B cell (primary cell): ENCODE data around the gene PLG. TPM values are rescaled to one million over a fixed set of nuclear protein-coding genes. Genes with fewer than 3 reads are reported as not detected.
"Not testable (repeated sequence)": the region's sequence is repeated elsewhere in the genome, so short reads cannot be mapped to it uniquely, and the experiment has no call there.

Experiments used
- ATAC-seq: fragments of 200-7000 bp; cut with Tn5 transposase; one replicate; pipeline ENCODE4 v1.10.0; 2021; ENCODE audit warnings: low read depth, mild to moderate bottlenecking, moderate number of reproducible peaks, moderate library complexity
- CTCF ChIA-PET: fragments of 350-600 bp; sonication (Branson Sonifier 250); formaldehyde crosslinking; loops from one replicate; lab custom pipeline; 2021; ENCODE audit warnings: antibody characterized with exemption, inconsistent platforms; lab: Charles Lee
- POLR2A ChIA-PET: fragments of 350-600 bp; sonication (Branson Sonifier 250); formaldehyde crosslinking; loops from one replicate; lab custom pipeline; 2021; ENCODE audit warnings: antibody characterized with exemption; lab: Charles Lee
- DNase-seq: peaks from one replicate; pipeline ENCODE4 v3.0.0; 2013
- H2AFZ ChIP-seq: 2 replicates; pipeline ENCODE4 v1.6.1; 2012; ENCODE audit warnings: mild to moderate bottlenecking, low read depth, low read length; ENCODE audit not compliant: insufficient read depth, poor library complexity, severe bottlenecking
- H3K27ac ChIP-seq, 2 donors: 1 replicate in 1 of 2; 2 replicates in 1 of 2; pipeline ENCODE4 v1.5.1; 2012 to 2013; ENCODE audit warnings: low read length in 2 of 2, mild to moderate bottlenecking in 2 of 2, moderate library complexity in 1 of 2
- H3K27me3 ChIP-seq, 4 experiments: fragments of 200-600 bp in 1 of 4; sonication (generic) in 1 of 4; replicated peaks in 1 of 4; 1 replicate in 2 of 4; 2 replicates in 2 of 4; pipeline versions ENCODE4 v1.6.1 to v1.7.0; 2013 to 2016; ENCODE audit warnings: low read length in 3 of 4, mild to moderate bottlenecking in 2 of 4, mixed read lengths in 1 of 4, moderate library complexity in 1 of 4; ENCODE audit not compliant: insufficient read depth in 4 of 4, control insufficient read depth in 3 of 4; ENCODE audit errors: control extremely low read depth in 1 of 4
- H3K36me3 ChIP-seq, 2 experiments: replicated peaks in 1 of 2; 1 replicate in 1 of 2; 2 replicates in 1 of 2; pipeline versions ENCODE4 v1.6.1 to v1.7.1; 2013; ENCODE audit warnings: low read length in 1 of 2; ENCODE audit not compliant: insufficient read depth in 2 of 2, control insufficient read depth in 1 of 2; ENCODE audit errors: control extremely low read depth in 1 of 2, extremely low read depth in 1 of 2
- H3K4me1 ChIP-seq, 2 donors: fragments of 200-600 bp in 1 of 2; sonication (generic) in 1 of 2; 1 replicate in 1 of 2; 2 replicates in 1 of 2; pipeline versions ENCODE4 v1.5.1 to v1.6.1; 2013 to 2017; ENCODE audit warnings: low read length in 2 of 2; ENCODE audit not compliant: control insufficient read depth in 2 of 2, insufficient read depth in 2 of 2
- H3K4me2 ChIP-seq: replicated peaks from 2 replicates; pipeline ENCODE3; 2012; ENCODE audit warnings: mild to moderate bottlenecking, low read depth, low read length; ENCODE audit not compliant: poor library complexity, severe bottlenecking
- H3K4me3 ChIP-seq, 5 experiments: fragments of 200-600 bp in 1 of 5; sonication (generic) in 1 of 5; 1 replicate in 3 of 5; 2 replicates in 2 of 5; pipeline versions ENCODE4 v1.5.1 to v1.7.0; 2011 to 2016; ENCODE audit warnings: low read length in 4 of 5, mild to moderate bottlenecking in 4 of 5, low read depth in 2 of 5, control low read depth in 1 of 5, moderate library complexity in 1 of 5; ENCODE audit not compliant: insufficient read depth in 1 of 5; ENCODE audit errors: control extremely low read depth in 1 of 5, extremely low read depth in 1 of 5
- H3K79me2 ChIP-seq: fragments of 200-600 bp; sonication (generic); one replicate; pipeline ENCODE4 v1.6.0; 2016; ENCODE audit warnings: low read length; ENCODE audit not compliant: control insufficient read depth, insufficient read depth
- H3K9ac ChIP-seq: fragments of 200-600 bp; sonication (generic); 2 replicates; pipeline ENCODE4 v1.6.1; 2017; ENCODE audit warnings: mild to moderate bottlenecking, low read length, moderate library complexity
- H3K9me3 ChIP-seq, 3 donors: one replicate each; pipeline versions ENCODE4 v1.6.1 to v1.7.1; 2013; ENCODE audit warnings: low read length in 2 of 3; ENCODE audit not compliant: control insufficient read depth in 2 of 3, insufficient read depth in 1 of 3; ENCODE audit errors: control extremely low read depth in 1 of 3
- H4K20me1 ChIP-seq: 2 replicates; pipeline ENCODE4 v1.6.0; 2012; ENCODE audit warnings: mild to moderate bottlenecking, low read length; ENCODE audit not compliant: insufficient read depth, control insufficient read depth, poor library complexity, severe bottlenecking
- H3K27ac Mint-ChIP-seq: one replicate; pipeline ENCODE4 v1.8.0; 2021; ENCODE audit warnings: mixed read lengths
- H3K27me3 Mint-ChIP-seq: one replicate; pipeline ENCODE4 v1.8.0; 2021; ENCODE audit warnings: mixed read lengths
- H3K4me1 Mint-ChIP-seq: one replicate; pipeline ENCODE4 v1.8.0; 2021; ENCODE audit warnings: mixed read lengths
- H3K4me3 Mint-ChIP-seq: one replicate; pipeline ENCODE4 v1.8.0; 2021; ENCODE audit warnings: mixed read lengths
- H3K9me3 Mint-ChIP-seq: one replicate; pipeline ENCODE4 v1.8.0; 2022; ENCODE audit warnings: mixed read lengths; ENCODE audit not compliant: insufficient read depth
- EZH2 ChIP-seq: IDR thresholded peaks from 2 replicates; pipeline ENCODE4 v1.6.1; 2012; ENCODE audit warnings: borderline replicate concordance, low read depth, mild to moderate bottlenecking, moderate library complexity, low read length; ENCODE audit not compliant: insufficient read depth, poor library complexity, severe bottlenecking
- WGBS: methylation state at CpG from one replicate; pipeline ENCODE4 v1.1.5; 2013; ENCODE audit warnings: missing lambda C conversion rate; ENCODE audit not compliant: insufficient coverage; 5-methylcytosine and 5-hydroxymethylcytosine counted together
- intact Hi-C: fragments of 100-400 bp; cut with micrococcal nuclease; formaldehyde crosslinking; loops from one replicate; pipeline ENCODE4 v1.10.0; 2022
- polyA plus RNA-seq: library from polyadenylated mRNA; depleted of rRNA; stranded (reverse); fragments of >200 nt; gene quantifications from 2 replicates; pipeline ENCODE4 v1.2.3, GENCODE V29; 2012
- total RNA-seq, 2 donors: library from RNA; stranded (reverse); fragments of 120-200 nt in 1 of 2; gene quantifications; 1 replicate in 1 of 2; 2 replicates in 1 of 2; pipeline versions ENCODE4 v1.2.3 to v1.2.4, GENCODE V29; 2013 to 2022
- TF ChIP-seq, protein P1 (sequence below): fragments of 200-600 bp; IDR thresholded peaks from one replicate; pipeline ENCODE4 v1.8.0; 2022; ENCODE audit warnings: antibody characterized with exemption, mild to moderate bottlenecking

Gene PLG
- total and polyA plus RNA-seq, 2 donors (not counting 1 experiment from before 2014, with no cell fraction given) = 0.32 TPM; not detected in 1

GRCh38 chr6:160679402-160679769, 22.7 kb upstream of the PLG start:
- CTCF ChIA-PET = no interaction called here

GRCh38 chr6:160685101-160685761, 16.8 kb upstream of the PLG start:
- H3K36me3 ChIP-seq, DNase-seq, POLR2A ChIA-PET, H3K79me2 ChIP-seq, CTCF ChIA-PET, H3K9me3 Mint-ChIP-seq, H4K20me1 ChIP-seq, H3K27me3 Mint-ChIP-seq, H3K27ac Mint-ChIP-seq, H3K9me3 ChIP-seq, H2AFZ ChIP-seq, H3K4me3 ChIP-seq, H3K27ac ChIP-seq, H3K4me3 Mint-ChIP-seq, H3K4me1 Mint-ChIP-seq, H3K27me3 ChIP-seq, H3K4me2 ChIP-seq, intact Hi-C loops, ATAC-seq, H3K4me1 ChIP-seq, H3K9ac ChIP-seq: not testable (repeated sequence)
- WGBS = 98% methylated on average over 22 of the region's 32 CpGs

More at GRCh38 chr6:160679402-160679769, 22.7 kb upstream of the PLG start:
- POLR2A ChIA-PET = no interaction called here
- Mint-ChIP-seq H3K27ac (no peak overlapping the region), H3K4me3 (no peak overlapping the region), H3K4me1 (no peaks in the 10 kb centered on the region), H3K9me3 (no peaks in the 10 kb centered on the region), H3K27me3 (no peaks in the 10 kb centered on the region)
- intact Hi-C loops = no loop called here
- no peak overlapping the region for H3K9ac ChIP-seq
- no peak for ATAC-seq
- H3K27me3 ChIP-seq = peaks cover 0 to 2% (median 0%) of the 10 kb centered on the region in 4 experiments
- H4K20me1 ChIP-seq = no peaks in the 10 kb centered on the region
- TF ChIP-seq, protein P1, sequence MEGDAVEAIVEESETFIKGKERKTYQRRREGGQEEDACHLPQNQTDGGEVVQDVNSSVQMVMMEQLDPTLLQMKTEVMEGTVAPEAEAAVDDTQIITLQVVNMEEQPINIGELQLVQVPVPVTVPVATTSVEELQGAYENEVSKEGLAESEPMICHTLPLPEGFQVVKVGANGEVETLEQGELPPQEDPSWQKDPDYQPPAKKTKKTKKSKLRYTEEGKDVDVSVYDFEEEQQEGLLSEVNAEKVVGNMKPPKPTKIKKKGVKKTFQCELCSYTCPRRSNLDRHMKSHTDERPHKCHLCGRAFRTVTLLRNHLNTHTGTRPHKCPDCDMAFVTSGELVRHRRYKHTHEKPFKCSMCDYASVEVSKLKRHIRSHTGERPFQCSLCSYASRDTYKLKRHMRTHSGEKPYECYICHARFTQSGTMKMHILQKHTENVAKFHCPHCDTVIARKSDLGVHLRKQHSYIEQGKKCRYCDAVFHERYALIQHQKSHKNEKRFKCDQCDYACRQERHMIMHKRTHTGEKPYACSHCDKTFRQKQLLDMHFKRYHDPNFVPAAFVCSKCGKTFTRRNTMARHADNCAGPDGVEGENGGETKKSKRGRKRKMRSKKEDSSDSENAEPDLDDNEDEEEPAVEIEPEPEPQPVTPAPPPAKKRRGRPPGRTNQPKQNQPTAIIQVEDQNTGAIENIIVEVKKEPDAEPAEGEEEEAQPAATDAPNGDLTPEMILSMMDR = no peak
- TF ChIP-seq EZH2 = no peak
- 19% methylated on average over 10 of the region's 14 CpGs for WGBS
- no peak overlapping the region for H3K4me3 ChIP-seq
- H3K4me2 ChIP-seq = no peak overlapping the region
- H3K27ac ChIP-seq = no peak overlapping the region
- H3K79me2 ChIP-seq = no peaks in the 10 kb centered on the region
- no peaks in the 10 kb centered on the region for H3K4me1 ChIP-seq
- H2AFZ ChIP-seq = no peak overlapping the region
- no peak for DNase-seq
- H3K9me3 ChIP-seq = peaks cover 0 to 8% (median 0%) of the 10 kb centered on the region in 3 donors
- H3K36me3 ChIP-seq = no peaks in the 10 kb centered on the region
